Measurements from ENCODE around the gene DPP4.

GRCh38 chr2:162091325-162092007, 17.5 kb upstream of the DPP4 start:
- TF ChIP-seq, protein P1, sequence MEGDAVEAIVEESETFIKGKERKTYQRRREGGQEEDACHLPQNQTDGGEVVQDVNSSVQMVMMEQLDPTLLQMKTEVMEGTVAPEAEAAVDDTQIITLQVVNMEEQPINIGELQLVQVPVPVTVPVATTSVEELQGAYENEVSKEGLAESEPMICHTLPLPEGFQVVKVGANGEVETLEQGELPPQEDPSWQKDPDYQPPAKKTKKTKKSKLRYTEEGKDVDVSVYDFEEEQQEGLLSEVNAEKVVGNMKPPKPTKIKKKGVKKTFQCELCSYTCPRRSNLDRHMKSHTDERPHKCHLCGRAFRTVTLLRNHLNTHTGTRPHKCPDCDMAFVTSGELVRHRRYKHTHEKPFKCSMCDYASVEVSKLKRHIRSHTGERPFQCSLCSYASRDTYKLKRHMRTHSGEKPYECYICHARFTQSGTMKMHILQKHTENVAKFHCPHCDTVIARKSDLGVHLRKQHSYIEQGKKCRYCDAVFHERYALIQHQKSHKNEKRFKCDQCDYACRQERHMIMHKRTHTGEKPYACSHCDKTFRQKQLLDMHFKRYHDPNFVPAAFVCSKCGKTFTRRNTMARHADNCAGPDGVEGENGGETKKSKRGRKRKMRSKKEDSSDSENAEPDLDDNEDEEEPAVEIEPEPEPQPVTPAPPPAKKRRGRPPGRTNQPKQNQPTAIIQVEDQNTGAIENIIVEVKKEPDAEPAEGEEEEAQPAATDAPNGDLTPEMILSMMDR (IDR thresholded peaks at IDR 0.05) = peak in 1 of 4 donors; percentile 11
- TF ChIP-seq POLR2A (IDR thresholded peaks at IDR 0.05) = no peak
